ENCODE results near the gene CPNE8.

DNA sequence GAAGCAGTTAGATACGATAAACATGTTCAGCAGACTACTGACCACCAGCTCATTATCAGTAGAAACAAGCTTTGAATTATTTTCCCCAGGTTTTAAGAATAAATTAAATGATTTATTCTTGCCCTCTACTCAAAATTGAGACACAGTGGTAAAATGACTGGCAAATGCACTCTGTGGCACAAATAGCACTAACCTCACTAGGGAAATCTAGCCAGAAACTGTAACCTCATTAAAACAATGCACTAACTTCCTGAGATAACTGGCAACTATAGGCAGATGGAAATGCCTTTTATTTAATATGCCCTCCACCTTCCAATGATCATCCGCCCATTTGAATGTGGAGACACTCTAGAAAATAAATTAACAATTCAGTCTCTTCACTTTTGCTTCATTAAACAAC lies 33.2 kb downstream of the CPNE8 start:
- TF ChIP-seq ZNF274 (IDR thresholded peaks at IDR 0.05; ENCODE audit: low read depth, low read length), result no peak
- no peak for TF ChIP-seq YY1 (IDR thresholded peaks at IDR 0.05; ENCODE audit: insufficient read depth, insufficient read length)
- no peak for TF ChIP-seq SUZ12 (IDR thresholded peaks at IDR 0.05; ENCODE audit: extremely low read depth, insufficient read depth, insufficient read length)
